ENCODE results near the gene WDFY3.

Gene WDFY3

DNA sequence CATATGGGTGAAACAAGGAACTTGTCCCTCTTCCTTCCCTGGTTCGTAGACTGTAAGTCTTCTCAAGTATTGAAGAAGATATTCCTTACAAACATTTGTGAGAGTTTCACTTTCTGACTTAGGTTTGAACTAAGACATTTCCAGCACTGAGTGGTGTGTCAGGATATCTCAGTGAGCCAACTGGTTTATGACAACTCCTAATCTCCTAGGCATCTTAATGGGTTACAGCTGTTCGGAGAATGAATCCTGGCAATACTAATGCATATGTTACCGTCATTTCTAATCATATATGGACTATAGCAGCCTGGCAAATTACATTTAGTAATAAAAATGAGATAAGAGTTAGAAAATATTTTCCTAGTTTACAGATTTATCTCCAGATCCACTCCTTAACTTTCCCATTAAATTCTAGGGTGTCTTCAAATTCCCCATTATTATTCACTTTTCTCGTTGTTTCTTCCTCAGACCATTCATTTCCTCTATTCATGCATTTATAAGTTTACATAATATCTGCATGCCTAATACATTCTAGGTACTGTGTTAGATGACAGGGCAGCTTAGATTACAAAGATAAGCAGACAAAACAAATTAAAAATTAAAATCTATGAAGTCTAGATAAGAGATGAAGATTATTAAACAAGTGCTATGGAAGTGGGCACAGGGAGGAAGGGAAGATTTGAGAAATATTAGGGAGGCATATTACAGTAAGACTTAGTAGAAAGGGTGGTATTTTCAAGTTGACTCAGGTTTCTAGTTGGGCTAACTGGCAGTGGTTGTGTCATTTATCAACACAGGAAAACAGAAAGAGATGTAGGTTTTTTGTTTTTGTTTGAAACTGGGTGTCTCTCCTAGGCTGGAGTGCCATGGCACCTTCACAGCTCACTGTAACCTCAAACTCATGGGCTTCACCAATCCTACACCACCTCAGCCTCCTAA is 173.9 kb downstream of the WDFY3 start:
- H3K4me3 ChIP-seq (ENCODE audit: insufficient read depth, low read length, poor library complexity, severe bottlenecking) = no peak overlapping the region
- H3K9me2 ChIP-seq (replicated peaks; ENCODE audit: insufficient read depth, low read length) = no peaks in the 10 kb centered on the region
- no peaks in the 10 kb centered on the region for H3K36me3 ChIP-seq (ENCODE audit: low read length)
- H3K27me3 ChIP-seq (ENCODE audit: low read length) = no peaks in the 10 kb centered on the region
- H3K79me2 ChIP-seq (ENCODE audit: insufficient read depth, low read length) = no peaks in the 10 kb centered on the region
- H3K27ac ChIP-seq (ENCODE audit: low read depth, low read length) = no peak overlapping the region
- H3F3A ChIP-seq (ENCODE audit: insufficient read depth) = no peaks in the 10 kb centered on the region
- H2AFZ ChIP-seq (ENCODE audit: low read depth, low read length, severe bottlenecking) = no peak overlapping the region
- H3K9ac ChIP-seq (ENCODE audit: low read length) = no peak overlapping the region
- H3K9me3 ChIP-seq (ENCODE audit: insufficient read depth, low read length) = no peaks in the 10 kb centered on the region
- H4K20me1 ChIP-seq (ENCODE audit: low read depth, low read length) = no peaks in the 10 kb centered on the region
- no peak for TF ChIP-seq EZH2phosphoT487 (conservative IDR thresholded peaks at IDR 0.05; ENCODE audit: low read length)
- TF ChIP-seq, protein P1, sequence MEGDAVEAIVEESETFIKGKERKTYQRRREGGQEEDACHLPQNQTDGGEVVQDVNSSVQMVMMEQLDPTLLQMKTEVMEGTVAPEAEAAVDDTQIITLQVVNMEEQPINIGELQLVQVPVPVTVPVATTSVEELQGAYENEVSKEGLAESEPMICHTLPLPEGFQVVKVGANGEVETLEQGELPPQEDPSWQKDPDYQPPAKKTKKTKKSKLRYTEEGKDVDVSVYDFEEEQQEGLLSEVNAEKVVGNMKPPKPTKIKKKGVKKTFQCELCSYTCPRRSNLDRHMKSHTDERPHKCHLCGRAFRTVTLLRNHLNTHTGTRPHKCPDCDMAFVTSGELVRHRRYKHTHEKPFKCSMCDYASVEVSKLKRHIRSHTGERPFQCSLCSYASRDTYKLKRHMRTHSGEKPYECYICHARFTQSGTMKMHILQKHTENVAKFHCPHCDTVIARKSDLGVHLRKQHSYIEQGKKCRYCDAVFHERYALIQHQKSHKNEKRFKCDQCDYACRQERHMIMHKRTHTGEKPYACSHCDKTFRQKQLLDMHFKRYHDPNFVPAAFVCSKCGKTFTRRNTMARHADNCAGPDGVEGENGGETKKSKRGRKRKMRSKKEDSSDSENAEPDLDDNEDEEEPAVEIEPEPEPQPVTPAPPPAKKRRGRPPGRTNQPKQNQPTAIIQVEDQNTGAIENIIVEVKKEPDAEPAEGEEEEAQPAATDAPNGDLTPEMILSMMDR (IDR thresholded peaks at IDR 0.05; ENCODE audit: insufficient read depth, low read length, poor library complexity, severe bottlenecking) = no peak
- H3K4me2 ChIP-seq (ENCODE audit: low read depth, low read length, poor library complexity, severe bottlenecking) = no peak overlapping the region

DNA sequence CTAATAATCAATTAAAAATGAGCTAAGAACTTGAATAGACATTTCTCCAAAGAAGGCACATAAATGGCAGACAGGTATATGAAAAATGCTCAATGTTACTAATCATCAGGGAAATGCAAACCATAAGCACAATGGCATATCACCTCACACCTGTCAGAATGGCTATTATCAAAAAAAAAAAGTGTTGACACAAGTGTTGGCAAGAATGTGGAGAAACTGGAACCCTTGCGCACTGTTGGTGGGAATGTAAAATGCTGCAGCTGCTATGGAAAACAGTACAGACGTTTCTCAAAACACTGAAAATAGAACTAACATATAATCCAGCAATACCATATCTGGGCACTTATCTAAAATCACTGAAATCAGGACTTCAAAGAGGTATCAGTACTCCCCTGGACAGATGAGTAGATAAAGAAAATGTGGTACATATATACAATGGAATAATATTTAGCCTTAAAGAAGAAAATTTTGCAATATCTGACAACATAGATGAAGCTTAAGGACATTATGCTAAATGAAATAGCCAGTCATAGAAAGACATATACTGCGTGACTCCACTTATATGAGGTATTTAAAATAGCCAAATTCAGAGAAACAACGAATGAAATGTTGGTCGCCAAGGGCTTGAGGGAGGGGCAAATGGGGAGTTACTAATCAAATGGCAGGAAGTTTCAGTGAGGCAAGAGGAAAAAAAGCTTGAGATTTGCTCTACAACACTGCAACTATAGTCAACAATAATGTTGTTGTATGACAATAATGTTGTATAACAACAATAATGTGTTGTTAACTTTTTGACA is 175.5 kb downstream of the WDFY3 start:
- Histone ChIP-seq H3K9me2 (replicated peaks; ENCODE audit: insufficient read depth, low read length) (no peaks in the 10 kb centered on the region), H3K27me3 (ENCODE audit: low read length) (no peaks in the 10 kb centered on the region), H3K4me3 (ENCODE audit: insufficient read depth, low read length, poor library complexity, severe bottlenecking) (no peak overlapping the region), H3K27ac (ENCODE audit: low read depth, low read length) (no peak overlapping the region), H3K4me2 (ENCODE audit: low read depth, low read length, poor library complexity, severe bottlenecking) (no peak overlapping the region), H3K9me3 (ENCODE audit: insufficient read depth, low read length) (no peaks in the 10 kb centered on the region), H3K36me3 (ENCODE audit: low read length) (no peaks in the 10 kb centered on the region), H4K20me1 (ENCODE audit: low read depth, low read length) (no peaks in the 10 kb centered on the region), H3K79me2 (ENCODE audit: insufficient read depth, low read length) (no peaks in the 10 kb centered on the region), H2AFZ (ENCODE audit: low read depth, low read length, severe bottlenecking) (no peak overlapping the region), H3K9ac (ENCODE audit: low read length) (no peak overlapping the region), H3F3A (ENCODE audit: insufficient read depth) (no peaks in the 10 kb centered on the region)
- TF ChIP-seq, protein P1 (IDR thresholded peaks at IDR 0.05; ENCODE audit: insufficient read depth, low read length, poor library complexity, severe bottlenecking) = no peak
- TF ChIP-seq EZH2phosphoT487 (conservative IDR thresholded peaks at IDR 0.05; ENCODE audit: low read length) = no peak

DNA sequence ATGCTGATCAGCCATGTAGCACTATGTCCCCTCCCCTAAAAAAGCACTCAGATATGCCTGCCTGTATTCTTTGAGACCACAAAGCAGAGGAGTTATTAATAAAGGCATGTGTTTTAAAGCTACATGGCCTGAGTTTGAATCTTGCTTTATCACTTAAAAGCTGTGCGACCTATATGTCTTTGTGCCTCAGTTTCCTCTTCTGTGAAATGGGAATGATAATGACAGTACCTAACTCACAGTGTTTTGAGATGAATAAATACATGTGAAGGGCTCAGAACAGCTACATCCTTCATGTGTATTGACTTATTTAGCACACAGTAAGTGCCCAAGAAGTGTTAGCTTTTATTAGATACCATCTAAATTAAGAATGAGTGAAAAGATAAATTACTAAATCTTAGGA is 180.0 kb downstream of the WDFY3 start:
- no peak for TF ChIP-seq EZH2phosphoT487 (conservative IDR thresholded peaks at IDR 0.05; ENCODE audit: low read length)
- TF ChIP-seq, protein P1 (IDR thresholded peaks at IDR 0.05; ENCODE audit: insufficient read depth, low read length, poor library complexity, severe bottlenecking) = no peak

More for the DNA sequence above, 180.0 kb downstream of the WDFY3 start:
- Histone ChIP-seq H3K4me3 (ENCODE audit: insufficient read depth, low read length, poor library complexity, severe bottlenecking) (no peak overlapping the region), H3K9ac (ENCODE audit: low read length) (no peak overlapping the region), H3K27me3 (ENCODE audit: low read length) (no peaks in the 10 kb centered on the region), H3K36me3 (ENCODE audit: low read length) (no peaks in the 10 kb centered on the region), H4K20me1 (ENCODE audit: low read depth, low read length) (no peaks in the 10 kb centered on the region), H2AFZ (ENCODE audit: low read depth, low read length, severe bottlenecking) (no peak overlapping the region), H3K9me2 (replicated peaks; ENCODE audit: insufficient read depth, low read length) (no peaks in the 10 kb centered on the region), H3K79me2 (ENCODE audit: insufficient read depth, low read length) (no peaks in the 10 kb centered on the region), H3K4me2 (ENCODE audit: low read depth, low read length, poor library complexity, severe bottlenecking) (no peak overlapping the region), H3K27ac (ENCODE audit: low read depth, low read length) (no peak overlapping the region), H3K9me3 (ENCODE audit: insufficient read depth, low read length) (no peaks in the 10 kb centered on the region), H3F3A (ENCODE audit: insufficient read depth) (no peaks in the 10 kb centered on the region)

All from SU-DHL-6 (cell line).